Subcutaneous adipose tissue (tissue), 4 donors: ENCODE measurements around the gene ROGDI. TPM values are rescaled to one million over a fixed set of nuclear protein-coding genes. Genes with fewer than 3 reads are reported as not detected.

ENCODE experiments used
- CTCF ChIP-seq: fragments of 450-650 bp; IDR thresholded peaks from one replicate; pipeline ENCODE4 v1.5.1; 2016; ENCODE audit warnings: low read depth, mild to moderate bottlenecking, control low read depth, antibody characterized with exemption, moderate library complexity
- total RNA-seq, 4 donors: library from RNA; depleted of rRNA; stranded (reverse); fragments of >200 nt; gene quantifications; one replicate each; pipeline ENCODE4 v1.1.0, GENCODE V29; 2016

ROGDI gene
- total RNA-seq, 4 donors from 2014 or later = 4.2 to 8.8 (median 5.5) TPM

GRCh38 chr16:4802659-4803287 is 340 bp upstream of the ROGDI start:
- TF ChIP-seq CTCF = no peak

DNA sequence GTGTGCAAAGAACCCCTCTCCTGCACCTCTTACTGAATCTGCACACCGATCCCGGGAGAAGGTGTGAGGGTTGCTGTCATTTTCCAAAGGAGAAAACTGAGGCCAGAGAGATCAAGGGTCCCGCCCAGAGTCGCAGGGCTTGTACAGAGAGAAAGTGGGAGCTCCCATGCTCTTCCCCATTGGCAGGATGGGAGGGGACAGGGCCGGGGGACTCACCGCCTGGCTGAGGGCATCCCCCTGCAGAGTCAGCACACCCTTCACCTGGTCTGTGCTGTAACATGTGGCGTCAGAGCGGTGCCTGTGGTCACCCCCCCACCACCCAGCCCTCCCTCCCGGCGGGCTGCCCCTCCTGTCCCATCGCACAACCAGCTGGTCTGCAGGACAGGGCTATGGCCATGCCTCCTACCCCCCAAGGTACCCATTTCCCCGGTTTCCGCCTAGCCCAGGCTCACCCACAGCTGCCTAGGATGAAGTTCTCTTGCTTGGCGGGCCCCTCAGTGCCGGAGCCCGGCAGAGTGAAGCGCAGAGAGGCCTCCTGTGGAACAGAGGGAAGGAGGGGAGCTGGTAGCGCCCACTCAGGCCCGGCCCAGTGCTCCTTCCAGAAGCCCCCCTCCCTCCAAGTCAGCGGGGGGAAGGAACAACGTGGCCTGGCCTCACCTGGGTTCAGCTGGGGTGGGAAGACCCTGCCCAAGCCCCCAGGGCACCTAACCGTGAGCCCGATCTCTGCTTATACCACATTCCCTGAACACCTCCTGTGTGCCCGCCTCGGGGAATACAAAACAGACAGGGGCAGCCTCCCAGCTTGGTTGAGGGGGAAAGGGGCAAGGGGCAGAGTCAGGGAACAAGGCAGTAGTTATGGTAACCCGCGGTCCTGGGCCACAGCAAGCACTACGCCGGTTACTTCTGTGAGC is 1.1 kb downstream of the ROGDI start:
- TF ChIP-seq CTCF = no peak

DNA sequence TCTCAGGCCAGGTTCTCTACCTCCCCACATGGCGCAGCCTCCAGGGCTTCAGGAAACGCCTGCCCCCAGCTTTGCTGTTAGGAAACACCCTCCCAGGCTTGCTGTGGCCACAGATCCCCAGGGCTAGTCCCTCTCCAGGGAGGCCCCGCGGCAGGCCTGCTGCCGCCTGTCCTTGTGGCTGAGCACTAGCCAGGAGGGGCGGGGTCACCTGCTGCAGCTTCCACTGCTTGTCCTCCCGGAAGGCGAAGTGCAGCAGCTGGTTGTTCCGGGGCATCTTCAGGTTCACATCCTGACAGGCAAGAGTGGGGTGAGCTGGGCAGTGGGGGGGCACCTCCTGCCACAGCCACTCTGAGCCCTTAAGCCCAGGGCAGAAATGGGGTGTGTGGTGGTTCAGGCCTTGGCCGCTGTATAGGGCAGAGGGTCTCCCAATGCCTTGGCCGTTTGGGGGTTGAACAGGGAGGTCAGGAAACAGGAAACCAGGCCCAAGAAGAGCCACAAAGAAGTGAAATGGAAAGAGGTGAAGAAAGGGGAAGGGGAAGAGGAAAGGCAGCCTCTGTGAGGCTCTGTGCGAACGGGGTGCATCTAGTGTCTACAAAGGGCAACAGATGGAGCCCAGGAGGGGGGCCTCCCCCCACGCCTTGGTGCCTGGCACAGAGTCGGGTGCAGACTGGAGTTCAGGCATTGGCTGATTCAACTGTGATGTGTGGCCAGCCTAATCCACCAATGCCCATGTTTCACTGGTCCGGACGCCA is 2.0 kb downstream of the ROGDI start:
- no peak for TF ChIP-seq CTCF

DNA sequence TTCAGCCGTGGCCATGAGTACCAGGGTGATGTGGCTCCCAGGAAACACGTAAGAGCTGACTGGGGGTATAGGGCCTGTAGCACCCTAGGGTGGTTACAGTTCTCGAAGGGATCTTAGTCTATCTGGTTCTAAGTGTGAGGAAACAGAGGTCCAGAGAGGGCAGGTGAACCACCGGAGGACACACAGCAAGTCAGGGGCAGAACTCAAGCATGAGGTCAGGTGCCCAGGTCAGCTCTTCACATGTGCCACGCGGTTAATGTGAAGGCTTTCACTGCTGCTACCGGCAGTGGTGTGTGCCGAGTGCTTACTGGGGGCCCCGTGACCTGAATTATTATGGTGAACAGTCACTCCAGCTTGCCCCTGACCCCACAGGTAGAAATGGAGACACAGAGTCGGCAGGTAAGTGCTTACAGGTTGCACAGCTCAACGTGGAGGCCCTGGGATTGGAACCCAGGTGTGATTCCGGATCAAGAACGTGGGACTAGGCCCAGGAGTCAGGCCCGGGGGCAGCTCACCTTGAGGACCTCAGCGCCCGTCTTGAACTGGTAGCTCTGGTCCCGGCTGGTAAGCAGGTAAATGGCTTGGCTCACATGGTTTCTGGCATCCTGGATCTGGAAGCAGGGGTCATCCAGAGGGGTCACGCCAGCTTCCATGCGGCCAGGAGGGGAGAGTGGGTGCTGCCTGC is 3.1 kb downstream of the ROGDI start:
- TF ChIP-seq CTCF = no peak

DNA sequence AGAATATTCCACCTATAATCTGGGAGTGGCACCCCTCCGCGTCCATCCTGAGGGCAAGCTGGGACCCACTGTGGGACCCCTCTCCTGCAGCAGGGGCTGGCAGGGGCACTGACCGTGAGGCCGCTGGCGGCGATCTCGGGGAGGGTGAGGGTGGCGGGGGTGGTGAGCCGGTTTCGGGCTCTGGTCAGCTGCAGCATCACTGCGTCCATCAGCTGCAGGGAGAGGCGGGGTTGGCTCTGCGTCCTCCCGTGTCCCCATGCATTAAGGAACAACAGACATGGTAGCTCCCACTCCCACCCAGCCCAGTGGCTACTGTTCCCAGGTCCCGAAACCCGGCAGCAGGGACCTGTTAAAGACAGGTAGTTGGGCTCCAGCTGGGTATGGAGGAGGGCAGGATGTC is 4.0 kb downstream of the ROGDI start:
- no peak for TF ChIP-seq CTCF

- no peak for TF ChIP-seq CTCF
Measured at GRCh38 chr16:4797805-4798252, 4.6 kb downstream of the ROGDI start.
